Vagina (tissue), 2 donors: ENCODE measurements around the gene FBXO2. TPM values are rescaled to one million over a fixed set of nuclear protein-coding genes. Genes with fewer than 3 reads are reported as not detected.

Experiments used
- DNase-seq, 2 donors: peaks; one replicate each; pipeline ENCODE4 v3.0.0-alpha.2; 2017; ENCODE audit errors: extremely low spot score in 2 of 2
- H3K27ac ChIP-seq: fragments of 200-600 bp; sonication (generic); one replicate; pipeline ENCODE4 v1.5.1; 2019
- H3K27me3 ChIP-seq: fragments of 200-600 bp; sonication (generic); one replicate; pipeline ENCODE4 v1.5.1; 2019
- H3K36me3 ChIP-seq, 2 donors: fragments of 200-600 bp; sonication (generic); one replicate each; pipeline ENCODE4 v1.5.1; 2017 to 2019
- H3K4me1 ChIP-seq: fragments of 200-600 bp; sonication (generic); one replicate; pipeline ENCODE4 v1.5.1; 2019
- H3K4me3 ChIP-seq, 2 donors: fragments of 200-600 bp; sonication (generic); 1 replicate in 1 of 2; 2 replicates in 1 of 2; pipeline ENCODE4 v1.5.1; 2016 to 2019
- H3K9me3 ChIP-seq: fragments of 200-600 bp; sonication (generic); one replicate; pipeline ENCODE4 v1.5.1; 2019
- POLR2A ChIP-seq, 2 donors: fragments of 450-650 bp; IDR thresholded peaks; one replicate each; pipeline ENCODE4 v1.6.1; 2017; ENCODE audit warnings: antibody characterized with exemption in 2 of 2, mild to moderate bottlenecking in 2 of 2, moderate library complexity in 2 of 2
- POLR2AphosphoS5 ChIP-seq, 2 donors: sonication (generic); formaldehyde crosslinking; IDR thresholded peaks; one replicate each; pipeline ENCODE4 v1.9.0; 2017; ENCODE audit warnings: antibody characterized with exemption in 2 of 2, mild to moderate bottlenecking in 2 of 2, low read depth in 1 of 2; ENCODE audit not compliant: insufficient read depth in 1 of 2
- intact Hi-C: fragments of 100-400 bp; cut with DNase I; formaldehyde crosslinking; loops from one replicate; pipeline ENCODE4 v1.15.1; 2023
- total RNA-seq: library from RNA; depleted of rRNA; stranded (reverse); fragments of >200 nt; gene quantifications from one replicate; pipeline ENCODE4 v1.2.3, GENCODE V29; 2016
- TF ChIP-seq, protein P1 (sequence below), 3 experiments: fragments of 450-650 bp in 2 of 3; fragments of 200-600 bp in 1 of 3; sonication (generic) in 1 of 3; IDR thresholded peaks; one replicate each; pipeline ENCODE4 v1.5.1; 2017 to 2019; ENCODE audit warnings: antibody characterized with exemption in 3 of 3, mild to moderate bottlenecking in 2 of 3, moderate library complexity in 2 of 3

Gene FBXO2
- total RNA-seq, 1 donor from 2014 or later = 27.3 TPM

- peaks cover 4% of the 10 kb centered on the region for H3K27me3 ChIP-seq
- DNase-seq = no peak
- peaks cover 26% of the 10 kb centered on the region for H3K4me1 ChIP-seq
- H3K36me3 ChIP-seq = no peaks in the 10 kb centered on the region
- H3K27ac ChIP-seq = no peak overlapping the region
- intact Hi-C loops = no loop called here
- H3K4me3 ChIP-seq = no peak overlapping the region
- TF ChIP-seq POLR2AphosphoS5 (IDR thresholded peaks at IDR 0.05; ENCODE audit: insufficient read depth in 1 of 2, low read depth in 1 of 2) = no peak
- no peak for TF ChIP-seq POLR2A (IDR thresholded peaks at IDR 0.05)
- TF ChIP-seq, protein P1, sequence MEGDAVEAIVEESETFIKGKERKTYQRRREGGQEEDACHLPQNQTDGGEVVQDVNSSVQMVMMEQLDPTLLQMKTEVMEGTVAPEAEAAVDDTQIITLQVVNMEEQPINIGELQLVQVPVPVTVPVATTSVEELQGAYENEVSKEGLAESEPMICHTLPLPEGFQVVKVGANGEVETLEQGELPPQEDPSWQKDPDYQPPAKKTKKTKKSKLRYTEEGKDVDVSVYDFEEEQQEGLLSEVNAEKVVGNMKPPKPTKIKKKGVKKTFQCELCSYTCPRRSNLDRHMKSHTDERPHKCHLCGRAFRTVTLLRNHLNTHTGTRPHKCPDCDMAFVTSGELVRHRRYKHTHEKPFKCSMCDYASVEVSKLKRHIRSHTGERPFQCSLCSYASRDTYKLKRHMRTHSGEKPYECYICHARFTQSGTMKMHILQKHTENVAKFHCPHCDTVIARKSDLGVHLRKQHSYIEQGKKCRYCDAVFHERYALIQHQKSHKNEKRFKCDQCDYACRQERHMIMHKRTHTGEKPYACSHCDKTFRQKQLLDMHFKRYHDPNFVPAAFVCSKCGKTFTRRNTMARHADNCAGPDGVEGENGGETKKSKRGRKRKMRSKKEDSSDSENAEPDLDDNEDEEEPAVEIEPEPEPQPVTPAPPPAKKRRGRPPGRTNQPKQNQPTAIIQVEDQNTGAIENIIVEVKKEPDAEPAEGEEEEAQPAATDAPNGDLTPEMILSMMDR (IDR thresholded peaks at IDR 0.05) = no peak
- no peaks in the 10 kb centered on the region for H3K9me3 ChIP-seq
Observed at GRCh38 chr1:11688506-11688905, 34.3 kb upstream of the FBXO2 start.

- Histone ChIP-seq H3K4me1 (peaks cover 19% of the 10 kb centered on the region), H3K27me3 (no peaks in the 10 kb centered on the region), H3K36me3 (no peaks in the 10 kb centered on the region), H3K9me3 (no peaks in the 10 kb centered on the region), H3K4me3 (no peak overlapping the region), H3K27ac (no peak overlapping the region)
- DNase-seq = no peak
- TF ChIP-seq, protein P1 (IDR thresholded peaks at IDR 0.05) = no peak
- intact Hi-C loops = no loop called here
Observed at GRCh38 chr1:11685210-11685752, 31.1 kb upstream of the FBXO2 start.

DNA sequence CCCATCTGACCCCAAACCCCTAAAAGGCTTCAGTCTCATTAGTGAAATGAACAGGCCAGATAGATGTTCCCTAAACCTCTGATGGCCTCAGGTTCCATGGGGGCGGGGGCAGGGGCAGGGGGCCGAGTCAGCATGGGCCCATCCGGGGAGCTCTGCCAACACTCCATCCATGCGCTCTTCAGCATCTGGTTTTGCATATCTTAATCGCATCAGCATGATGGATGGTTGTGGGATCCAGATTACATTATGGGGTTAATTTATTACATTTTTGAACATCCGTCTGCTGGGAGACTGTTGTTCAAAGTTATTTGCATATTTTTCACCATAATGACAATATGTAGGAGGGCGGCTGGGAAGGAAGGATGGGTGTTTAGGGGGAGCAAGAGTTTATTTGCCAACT lies 29.8 kb upstream of the FBXO2 start:
- TF ChIP-seq POLR2AphosphoS5 (IDR thresholded peaks at IDR 0.05; ENCODE audit: insufficient read depth in 1 of 2, low read depth in 1 of 2) = no peak
- TF ChIP-seq POLR2A (IDR thresholded peaks at IDR 0.05) = no peak
- Histone ChIP-seq H3K36me3 (no peaks in the 10 kb centered on the region), H3K4me3 (no peak overlapping the region), H3K4me1 (peaks cover 29% of the 10 kb centered on the region), H3K9me3 (no peaks in the 10 kb centered on the region), H3K27me3 (no peaks in the 10 kb centered on the region), H3K27ac (no peak overlapping the region)
- intact Hi-C loops = no loop called here
- no peak for DNase-seq

DNA sequence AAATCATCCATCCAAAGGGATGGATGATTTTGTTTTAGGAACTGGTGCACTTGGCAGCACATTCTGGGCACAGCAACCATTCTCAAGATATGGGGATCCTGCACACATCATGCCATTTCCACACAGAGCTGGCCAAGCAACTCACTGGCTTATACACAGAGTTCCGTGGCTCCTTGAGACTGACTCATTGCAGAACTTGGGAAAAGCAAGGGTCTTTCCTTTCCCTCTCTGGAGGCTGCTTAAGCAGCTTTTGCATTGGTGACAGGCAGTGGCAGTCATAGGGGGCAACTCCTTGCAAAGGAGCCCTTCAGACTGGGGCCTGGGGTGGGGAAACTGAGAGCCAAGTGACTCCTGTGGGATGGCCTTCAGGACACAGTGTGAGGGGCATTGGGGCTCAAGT lies 28.6 kb upstream of the FBXO2 start:
- no peak overlapping the region for H3K4me3 ChIP-seq
- H3K27me3 ChIP-seq = no peaks in the 10 kb centered on the region
- TF ChIP-seq, protein P1 (IDR thresholded peaks at IDR 0.05) = no peak
- TF ChIP-seq POLR2AphosphoS5 (IDR thresholded peaks at IDR 0.05; ENCODE audit: insufficient read depth in 1 of 2, low read depth in 1 of 2) (no peak), POLR2A (IDR thresholded peaks at IDR 0.05) (no peak)
- DNase-seq = no peak
- no peaks in the 10 kb centered on the region for H3K9me3 ChIP-seq
- no peak overlapping the region for H3K27ac ChIP-seq
- H3K4me1 ChIP-seq = peaks cover 29% of the 10 kb centered on the region
- H3K36me3 ChIP-seq = no peaks in the 10 kb centered on the region
- intact Hi-C loops = no loop called here

GRCh38 chr1:11682287-11682771 lies 28.1 kb upstream of the FBXO2 start:
- no peak for DNase-seq
- H3K4me3 ChIP-seq = no peak overlapping the region
- TF ChIP-seq POLR2AphosphoS5 (IDR thresholded peaks at IDR 0.05; ENCODE audit: insufficient read depth in 1 of 2, low read depth in 1 of 2) (no peak), POLR2A (IDR thresholded peaks at IDR 0.05) (no peak)
- TF ChIP-seq, protein P1 (IDR thresholded peaks at IDR 0.05) = no peak
- H3K4me1 ChIP-seq = peaks cover 29% of the 10 kb centered on the region
- intact Hi-C loops = no loop called here
- H3K27ac ChIP-seq = no peak overlapping the region
- no peaks in the 10 kb centered on the region for H3K27me3 ChIP-seq
- H3K36me3 ChIP-seq = no peaks in the 10 kb centered on the region
- no peaks in the 10 kb centered on the region for H3K9me3 ChIP-seq
